ENCODE data around the gene HIF1A. TPM values are rescaled to one million over a fixed set of nuclear protein-coding genes. Genes with fewer than 3 reads are reported as not detected.

HIF1A gene
- total RNA-seq, 1 experiment from 2014 or later = 214 TPM

GRCh38 chr14:61769893-61770292, 74.6 kb downstream of the HIF1A start:
- no peak for DNase-seq (ENCODE audit: extremely low read depth, low read depth)

GRCh38 chr14:61774861-61775260, 79.5 kb downstream of the HIF1A start:
- no peak for DNase-seq (ENCODE audit: extremely low read depth, low read depth)

GRCh38 chr14:61780125-61780524, 84.8 kb downstream of the HIF1A start:
- no peak for DNase-seq (ENCODE audit: extremely low read depth, low read depth)

GRCh38 chr14:61797309-61797708, 102.0 kb downstream of the HIF1A start:
- DNase-seq (ENCODE audit: extremely low read depth, low read depth) = no peak

Other genes with a start within 250 kb of the HIF1A start
- 43.4 and 49.6 TPM in 2 replicates for gene SNAPC1, start 66.9 kb downstream of the HIF1A start, total RNA-seq (2014; rRNA removed; shearing (Covaris generic))
- 0.02 TPM in 1 of 2 replicates, not detected in the other for gene SYT16, start 117.2 kb downstream of the HIF1A start, total RNA-seq (2014; rRNA removed; shearing (Covaris generic))